Iris pigment epithelial cell (primary cell): ENCODE results near the gene RAB41.
"Not testable (repeated sequence)": the region's sequence is repeated elsewhere in the genome, so short reads cannot be mapped to it uniquely, and the experiment has no call there.

Experiments
- DNase-seq: peaks from one replicate; pipeline ENCODE4 v3.0.0-alpha.2; 2011; ENCODE audit warnings: low read depth

Gene RAB41

DNA sequence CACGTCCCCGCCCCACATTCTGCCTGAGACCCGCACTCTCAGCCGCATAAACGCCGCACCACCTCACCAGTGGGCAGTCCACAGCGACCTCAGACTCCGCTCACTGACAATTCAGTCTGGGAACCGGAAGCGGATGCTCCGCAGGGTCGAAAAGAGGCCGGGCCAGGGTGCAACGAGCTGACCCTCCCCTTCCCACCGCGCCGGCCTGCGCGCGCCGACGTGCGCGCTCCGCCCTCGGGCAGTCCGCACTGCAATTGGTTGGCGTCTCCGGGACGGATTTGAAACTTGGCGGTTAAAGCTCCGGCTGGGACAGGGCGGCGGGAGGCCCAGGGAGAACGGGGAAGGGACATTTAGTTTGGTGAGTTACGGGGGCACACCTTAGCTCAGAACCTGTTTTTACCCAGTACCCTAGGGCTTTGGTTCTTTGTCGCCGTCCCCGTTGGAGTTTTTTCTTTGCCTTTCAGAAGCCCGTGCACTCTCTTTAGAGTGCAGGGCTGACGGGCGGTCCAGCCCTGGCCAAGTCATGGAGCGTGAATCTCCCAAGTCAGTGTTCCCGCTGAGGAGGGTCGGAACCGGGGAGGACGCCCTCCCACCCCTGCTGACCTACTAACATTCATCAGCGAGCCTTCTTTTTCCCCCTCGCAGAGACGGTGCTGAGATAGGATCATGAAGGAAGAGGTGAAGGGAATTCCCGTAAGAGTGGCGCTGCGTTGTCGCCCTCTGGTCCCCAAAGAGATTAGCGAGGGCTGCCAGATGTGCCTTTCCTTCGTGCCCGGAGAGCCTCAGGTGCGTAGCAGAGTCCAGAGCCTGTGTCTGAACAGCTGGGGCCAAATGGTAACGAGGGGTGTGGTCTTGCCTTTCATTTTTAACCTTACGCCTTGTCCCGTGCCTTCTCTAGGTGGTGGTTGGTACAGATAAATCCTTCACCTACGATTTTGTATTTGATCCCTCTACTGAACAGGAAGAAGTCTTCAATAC, 8.1 kb downstream of the RAB41 start, which contains the start of the genes KIF4A and PDZD11:
Gene KIF4A (plus strand): TSS at position 312 of the 978 bp plus-strand sequence. CDS start 355 bp downstream, at position 667.
Gene PDZD11 (minus strand): TSS at position 135 of the 978 bp plus-strand sequence. CDS start 586 bp downstream, outside the sequence.
- DNase-seq: peak; percentile 83

GRCh38 chrX:70292788-70293187, 10.8 kb downstream of the RAB41 start:
- DNase-seq: peak; percentile 10

- peak; percentile 17 for DNase-seq
Observed at GRCh38 chrX:70293621-70294020, 11.6 kb downstream of the RAB41 start.

GRCh38 chrX:70301716-70302115, 19.7 kb downstream of the RAB41 start:
- peak; percentile 64 for DNase-seq

DNA sequence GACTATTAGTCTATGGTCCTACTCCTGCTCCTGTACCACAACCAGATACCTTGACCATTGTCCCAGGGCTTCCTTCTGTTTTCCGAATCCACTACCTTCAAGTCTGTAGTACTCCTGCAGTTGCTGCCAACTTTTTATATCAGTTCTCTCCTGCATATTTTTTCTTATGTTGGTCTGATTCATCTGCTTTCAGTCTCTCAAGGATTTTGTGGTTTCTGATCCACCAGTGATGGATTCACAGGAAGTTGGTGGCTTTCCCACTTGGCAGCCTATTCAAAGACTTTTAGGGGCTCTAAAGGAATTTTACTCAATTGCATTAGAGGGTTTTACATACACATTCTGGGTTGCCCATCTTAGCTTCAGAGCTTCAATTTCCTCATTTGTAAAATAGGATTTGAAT, 31.5 kb downstream of the RAB41 start:
- peak; percentile 67 for DNase-seq

GRCh38 chrX:70322784-70323183, 40.8 kb downstream of the RAB41 start:
- DNase-seq: no peak

DNA sequence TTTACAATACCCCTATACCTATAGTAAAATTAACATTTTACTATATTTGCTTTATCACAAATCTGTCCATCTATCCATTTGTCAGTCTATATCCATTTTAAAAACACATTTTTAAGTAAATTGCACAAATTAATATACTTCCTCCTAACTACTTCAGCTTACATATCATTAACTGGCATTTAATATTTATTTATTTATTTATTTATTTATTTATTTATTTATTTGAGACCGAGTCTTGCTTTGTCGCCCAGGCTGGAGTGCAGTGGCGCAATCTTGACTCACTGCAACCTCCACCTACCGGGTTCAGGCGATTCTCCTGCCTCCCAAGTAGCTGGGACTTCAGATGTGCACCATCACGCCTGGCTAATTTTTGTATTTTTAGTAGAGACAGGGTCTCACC, 41.7 kb downstream of the RAB41 start:
- not testable (repeated sequence) for DNase-seq

- DNase-seq: peak; percentile 53
Observed at GRCh38 chrX:70324326-70324725, 42.4 kb downstream of the RAB41 start.

DNA sequence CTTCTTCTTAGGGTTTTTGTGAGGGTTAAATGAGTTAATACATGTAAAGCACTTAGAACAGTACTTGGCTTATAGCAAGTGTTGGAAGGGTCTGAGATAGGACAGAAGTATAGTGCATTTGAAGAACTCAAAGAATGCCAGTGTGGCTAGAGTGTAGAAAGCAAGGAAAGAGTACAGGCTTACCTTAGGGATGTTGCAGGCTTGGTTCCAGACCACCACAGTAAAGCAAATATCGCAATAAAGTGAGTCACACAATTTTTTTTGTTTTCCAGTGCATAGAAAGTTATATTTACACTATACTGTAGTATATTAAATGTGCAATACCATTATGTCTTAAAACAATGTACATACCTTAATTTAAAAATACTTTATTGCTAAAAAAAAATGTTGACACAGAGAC, 49.2 kb downstream of the RAB41 start:
- DNase-seq: peak; percentile 41

DNA sequence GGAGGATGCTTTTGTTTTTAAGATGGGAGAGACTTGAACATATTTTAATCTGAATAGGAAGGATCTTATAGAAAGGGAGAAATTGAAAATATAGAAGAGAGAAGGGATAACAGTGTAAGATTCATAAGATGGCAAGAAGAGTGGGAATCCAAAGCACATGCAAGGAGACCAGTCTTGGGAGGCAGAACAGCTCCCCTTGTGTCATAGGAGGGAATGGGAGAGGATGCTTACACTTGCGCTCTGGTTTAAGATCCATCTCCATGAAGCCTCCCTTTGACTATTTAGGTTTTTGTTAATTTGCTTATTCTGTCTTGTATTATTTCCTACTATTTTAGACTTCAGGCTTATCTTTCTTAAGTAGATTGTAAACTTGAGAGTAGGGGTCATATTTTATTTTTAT, 50.6 kb downstream of the RAB41 start:
- DNase-seq: no peak
